Measurements from ENCODE around the gene CTBP2. TPM values are rescaled to one million over a fixed set of nuclear protein-coding genes. Genes with fewer than 3 reads are reported as not detected.
A peak's percentile ranks its signal among the peaks of the same experiment; 100 is the strongest.

The CTBP2 gene
- total RNA-seq, 1 experiment from 2014 or later, result 212 TPM

DNA sequence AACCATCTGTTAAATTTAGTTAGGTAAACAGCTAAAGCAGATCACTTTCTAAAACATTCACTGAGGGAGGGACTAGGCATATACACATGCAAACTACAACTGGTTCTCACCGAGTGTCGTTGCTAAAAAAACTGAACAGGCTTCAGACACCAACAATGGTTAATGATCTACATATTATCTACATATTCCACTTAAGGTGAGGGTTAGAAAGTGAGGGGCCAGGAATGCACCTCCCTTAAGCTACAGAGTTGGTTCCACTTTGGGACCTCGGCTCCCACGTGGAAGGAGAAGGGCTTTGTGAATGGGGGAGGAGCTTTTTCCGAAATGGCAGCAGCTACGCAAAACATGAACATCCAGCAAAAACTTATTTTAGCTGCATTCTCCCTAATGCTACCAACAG is 5.8 kb downstream of the CTBP2 start:
- Histone ChIP-seq H2BK12ac (ENCODE audit: insufficient read length, low read depth, low read length) (no peak overlapping the region), H3K14ac (ENCODE audit: insufficient read depth, low read length) (no peak overlapping the region), H3K56ac (ENCODE audit: insufficient read length, low read depth, low read length) (no peak overlapping the region), H4K20me1 (ENCODE audit: control insufficient read depth, insufficient read depth, insufficient read length) (no peaks in the 10 kb centered on the region), H3K79me1 (ENCODE audit: insufficient read depth, low read depth, low read length, poor library complexity, severe bottlenecking) (no peaks in the 10 kb centered on the region), H3K27me3 (ENCODE audit: insufficient read depth, low read length) (no peaks in the 10 kb centered on the region), H2AK5ac (ENCODE audit: insufficient read length, low read length) (no peak overlapping the region), H3K4ac (ENCODE audit: low read depth, low read length) (no peak overlapping the region), H4K8ac (replicated peaks; ENCODE audit: insufficient read length, low read depth, low read length) (no peak overlapping the region), H2AFZ (ENCODE audit: low read length) (no peak overlapping the region), H3K4me1 (ENCODE audit: insufficient read depth, low read length) (peaks cover 13% of the 10 kb centered on the region), H3K9me3 (ENCODE audit: control insufficient read depth, low read depth, low read length) (no peaks in the 10 kb centered on the region), H2BK5ac (ENCODE audit: insufficient read length, low read length) (no peak overlapping the region), H2BK120ac (ENCODE audit: low read depth, low read length, poor library complexity, severe bottlenecking) (no peak overlapping the region), H3K23ac (ENCODE audit: insufficient read length, low read depth, low read length) (no peak overlapping the region), H3K23me2 (ENCODE audit: insufficient read length, low read depth, low read length, poor library complexity, severe bottlenecking) (peaks cover 19% of the 10 kb centered on the region), H3K79me2 (ENCODE audit: insufficient read depth, low read length) (peaks cover 72% of the 10 kb centered on the region), H4K5ac (ENCODE audit: insufficient read length, low read depth, low read length) (no peak overlapping the region), H3K9ac (ENCODE audit: extremely low read depth, insufficient read length, low read length) (peak overlapping the region; percentile 59), H4K91ac (ENCODE audit: insufficient read length, low read depth, low read length) (no peak overlapping the region), H3K4me2 (ENCODE audit: insufficient read depth, insufficient read length, low read length) (peak overlapping the region; percentile 77), H3K27ac (ENCODE audit: insufficient read length, low read depth, low read length) (peak overlapping the region; percentile 90), H2BK15ac (ENCODE audit: low read depth, low read length) (no peak overlapping the region), H2BK20ac (ENCODE audit: low read depth, low read length, poor library complexity, severe bottlenecking) (no peak overlapping the region), H3T11ph (ENCODE audit: low read length) (no peak overlapping the region), H3K18ac (ENCODE audit: insufficient read length, low read depth, low read length) (no peak overlapping the region)
- H3K36me3 Mint-ChIP-seq (ENCODE audit: insufficient read depth in 1 of 3, low read depth in 3 of 3), result peaks cover 21 to 26% (median 22%) of the 10 kb centered on the region in 3 experiments
- H3K27me3 Mint-ChIP-seq (ENCODE audit: low read depth), result no peaks in the 10 kb centered on the region
- H3K9me3 Mint-ChIP-seq, result peaks cover 0 to 2% of the 10 kb centered on the region in 2 experiments; a peak in 3 of 5 replicates
- peak overlapping the region; percentile 95 to 99 for H3K4me3 Mint-ChIP-seq
- DNase-seq, result peak; percentile 29
- TF ChIP-seq, protein P1, sequence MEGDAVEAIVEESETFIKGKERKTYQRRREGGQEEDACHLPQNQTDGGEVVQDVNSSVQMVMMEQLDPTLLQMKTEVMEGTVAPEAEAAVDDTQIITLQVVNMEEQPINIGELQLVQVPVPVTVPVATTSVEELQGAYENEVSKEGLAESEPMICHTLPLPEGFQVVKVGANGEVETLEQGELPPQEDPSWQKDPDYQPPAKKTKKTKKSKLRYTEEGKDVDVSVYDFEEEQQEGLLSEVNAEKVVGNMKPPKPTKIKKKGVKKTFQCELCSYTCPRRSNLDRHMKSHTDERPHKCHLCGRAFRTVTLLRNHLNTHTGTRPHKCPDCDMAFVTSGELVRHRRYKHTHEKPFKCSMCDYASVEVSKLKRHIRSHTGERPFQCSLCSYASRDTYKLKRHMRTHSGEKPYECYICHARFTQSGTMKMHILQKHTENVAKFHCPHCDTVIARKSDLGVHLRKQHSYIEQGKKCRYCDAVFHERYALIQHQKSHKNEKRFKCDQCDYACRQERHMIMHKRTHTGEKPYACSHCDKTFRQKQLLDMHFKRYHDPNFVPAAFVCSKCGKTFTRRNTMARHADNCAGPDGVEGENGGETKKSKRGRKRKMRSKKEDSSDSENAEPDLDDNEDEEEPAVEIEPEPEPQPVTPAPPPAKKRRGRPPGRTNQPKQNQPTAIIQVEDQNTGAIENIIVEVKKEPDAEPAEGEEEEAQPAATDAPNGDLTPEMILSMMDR (conservative IDR thresholded peaks at IDR 0.05), result no peak
- peak overlapping the region; percentile 94 to 100 (median 99) for H3K27ac Mint-ChIP-seq
- H3K4me1 Mint-ChIP-seq, result peaks cover 75 to 77% of the 10 kb centered on the region in 2 experiments
- no CpG with 5 or more reads among the region's 6 CpGs for WGBS (ENCODE audit: extremely low coverage, insufficient read length, low lambda C conversion rate)
